CD4-positive, alpha-beta T cell (primary cell): Measurements from ENCODE around the gene MYO1C. TPM values are rescaled to one million over a fixed set of nuclear protein-coding genes. Genes with fewer than 3 reads are reported as not detected.
A peak's percentile ranks its signal among the peaks of the same experiment; 100 is the strongest.

ENCODE experiments used
- ATAC-seq: fragments of 200-7000 bp; cut with Tn5 transposase; one replicate; pipeline ENCODE4 v1.10.0; 2022; ENCODE audit warnings: mild to moderate bottlenecking; ENCODE audit not compliant: poor library complexity
- CTCF ChIA-PET: fragments of 350-600 bp; sonication (Branson Sonifier 250); formaldehyde crosslinking; loops from one replicate; lab custom pipeline; 2021; ENCODE audit warnings: antibody characterized with exemption, inconsistent platforms; lab: Charles Lee
- POLR2A ChIA-PET: fragments of 350-600 bp; sonication (Branson Sonifier 250); formaldehyde crosslinking; loops from one replicate; lab custom pipeline; 2021; ENCODE audit warnings: antibody characterized with exemption, inconsistent platforms; lab: Charles Lee
- DNase-seq, 14 experiments: peaks; one replicate each; pipeline ENCODE4 v3.0.0-alpha.2; 2013 to 2020; ENCODE audit warnings: mixed read lengths in 2 of 14
- H3K27ac ChIP-seq, 2 donors: one replicate each; pipeline versions ENCODE4 v1.5.1 to v1.7.0; 2013; ENCODE audit warnings: low read length in 2 of 2, low read depth in 1 of 2, mild to moderate bottlenecking in 1 of 2
- H3K27me3 ChIP-seq, 2 experiments: 1 replicate in 1 of 2; 2 replicates in 1 of 2; pipeline versions ENCODE4 v1.6.1 to v1.7.0; 2013; ENCODE audit warnings: low read length in 2 of 2, control low read depth in 1 of 2, mild to moderate bottlenecking in 1 of 2, moderate library complexity in 1 of 2; ENCODE audit not compliant: insufficient read depth in 2 of 2, control insufficient read depth in 1 of 2
- H3K36me3 ChIP-seq: one replicate; pipeline ENCODE4 v1.6.1; 2013; ENCODE audit warnings: low read length, control low read depth; ENCODE audit not compliant: insufficient read depth
- H3K4me1 ChIP-seq: one replicate; pipeline ENCODE4 v1.6.1; 2013; ENCODE audit warnings: low read length, control low read depth; ENCODE audit not compliant: insufficient read depth
- H3K4me3 ChIP-seq: one replicate; pipeline ENCODE4 v1.5.1; 2013; ENCODE audit warnings: mild to moderate bottlenecking, low read length, moderate library complexity
- H3K9me3 ChIP-seq, 2 experiments: 1 replicate in 1 of 2; 2 replicates in 1 of 2; pipeline versions ENCODE4 v1.6.1 to v1.7.0; 2013; ENCODE audit warnings: low read length in 2 of 2, mild to moderate bottlenecking in 2 of 2, control low read depth in 1 of 2, moderate library complexity in 1 of 2; ENCODE audit not compliant: control insufficient read depth in 1 of 2, insufficient read depth in 1 of 2
- H3K27ac Mint-ChIP-seq: one replicate; pipeline ENCODE4 v1.8.0; 2020; ENCODE audit warnings: mixed read lengths
- H3K27me3 Mint-ChIP-seq: one replicate; pipeline ENCODE4 v1.8.0; 2021; ENCODE audit warnings: mixed read lengths
- H3K36me3 Mint-ChIP-seq: one replicate; pipeline ENCODE4 v1.8.0; 2021; ENCODE audit warnings: low read depth, mixed read lengths
- H3K4me1 Mint-ChIP-seq: one replicate; pipeline ENCODE4 v1.8.0; 2021; ENCODE audit warnings: low read depth, mixed read lengths
- H3K4me3 Mint-ChIP-seq: one replicate; pipeline ENCODE4 v1.8.0; 2020; ENCODE audit warnings: mild to moderate bottlenecking, mixed read lengths
- H3K9me3 Mint-ChIP-seq: one replicate; pipeline ENCODE4 v1.8.0; 2020; ENCODE audit warnings: mixed read lengths
- intact Hi-C, 2 experiments: fragments of 100-400 bp; cut with DNase I in 1 of 2; cut with micrococcal nuclease in 1 of 2; formaldehyde crosslinking; loops; one replicate each; pipeline versions ENCODE4 v1.15.1 to v1.9.0; 2023 to 2025; cut with DNase I, micrococcal nuclease
- total RNA-seq, 174 experiments: library from RNA in 2 of 174; stranded (reverse) in 2 of 174; gene quantifications; one replicate each; pipeline ENCODE4 v1.2.3 and lab custom pipeline; 2021 to 2026
- TF ChIP-seq, protein P1 (sequence below): fragments of 200-600 bp; IDR thresholded peaks from one replicate; pipeline ENCODE4 v1.8.0; 2022; ENCODE audit warnings: antibody characterized with exemption, mild to moderate bottlenecking

The MYO1C gene
- total RNA-seq, 2 experiments from 2014 or later: 21.0 to 24.7 TPM

DNA sequence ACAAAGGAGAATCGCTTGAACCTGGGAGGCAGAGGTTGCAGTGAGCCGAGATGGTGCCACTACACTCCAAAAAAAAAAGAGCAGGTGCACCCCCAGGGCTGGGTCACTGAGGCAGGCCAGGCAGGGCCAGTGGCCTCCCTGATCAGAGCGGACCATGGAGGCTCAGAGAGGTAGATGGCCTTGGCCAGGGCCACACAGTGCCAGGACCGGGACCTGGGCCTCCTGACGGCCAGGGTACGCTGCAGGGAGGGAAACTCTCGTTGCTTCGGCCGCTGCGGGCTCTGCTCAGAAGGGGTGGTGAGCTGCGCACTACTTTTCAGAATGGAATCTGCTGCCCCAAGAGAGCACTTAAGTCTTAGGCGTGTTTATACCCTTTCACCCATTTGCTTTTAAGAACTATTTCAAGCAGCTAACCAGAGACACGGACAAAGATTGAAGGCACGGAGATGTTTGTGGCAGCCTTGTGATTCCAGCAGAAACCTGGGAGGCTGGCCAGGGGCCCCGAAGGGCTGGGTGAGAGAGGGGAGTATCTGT, 17.1 kb downstream of the MYO1C start:
- POLR2A ChIA-PET: no interaction called here
- no peak overlapping the region for H3K27ac Mint-ChIP-seq
- no peak for DNase-seq

DNA sequence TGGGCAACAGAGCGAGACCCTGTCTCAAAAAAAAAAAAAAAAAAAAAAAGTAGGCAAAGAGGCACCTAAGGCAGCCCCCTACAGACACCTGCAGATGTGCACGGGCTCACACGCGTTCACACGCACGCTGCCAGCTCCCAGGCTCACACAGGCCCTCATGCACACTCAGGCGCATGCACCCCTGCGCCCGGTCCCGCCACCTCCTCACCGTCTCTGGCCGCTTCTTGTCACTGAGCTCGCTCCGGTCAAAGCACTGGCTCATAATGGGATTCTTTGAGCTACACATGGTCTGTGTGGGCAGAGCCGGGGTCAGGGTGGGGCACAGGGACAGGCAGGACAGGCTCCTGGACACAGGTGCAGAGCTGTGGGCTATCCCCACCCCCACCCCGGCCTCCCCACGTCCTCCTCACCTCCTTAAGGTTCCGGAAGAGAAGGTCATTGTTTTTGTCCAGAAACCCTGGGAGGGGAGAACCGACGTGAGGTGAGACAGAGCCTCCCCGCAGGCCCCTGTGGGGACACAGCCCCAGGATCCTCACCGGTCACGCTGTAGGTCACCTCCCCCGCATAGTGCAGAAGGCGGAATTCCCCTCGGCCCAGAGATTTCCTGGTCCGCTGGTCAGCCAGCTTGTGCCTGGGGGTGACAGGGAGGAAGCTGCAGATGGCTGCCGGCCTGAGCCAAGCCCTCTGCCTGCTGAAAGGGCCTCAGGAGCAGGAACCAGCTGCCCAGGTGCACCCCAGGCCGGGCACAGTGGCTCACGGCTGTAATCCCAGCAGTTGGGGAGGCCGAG, 17.9 kb downstream of the MYO1C start:
- no peak for ATAC-seq
- Mint-ChIP-seq H3K36me3 (peaks cover 12% of the 10 kb centered on the region), H3K9me3 (no peaks in the 10 kb centered on the region), H3K27me3 (no peaks in the 10 kb centered on the region), H3K4me1 (peaks cover 19% of the 10 kb centered on the region), H3K27ac (peak overlapping the region; percentile 69), H3K4me3 (no peak overlapping the region)
- no peak overlapping the region for H3K27ac ChIP-seq
- H3K4me1 ChIP-seq: peaks cover 12% of the 10 kb centered on the region
- no peaks in the 10 kb centered on the region for H3K9me3 ChIP-seq
- H3K36me3 ChIP-seq: peaks cover 26% of the 10 kb centered on the region
- no peaks in the 10 kb centered on the region for H3K27me3 ChIP-seq
- no peak overlapping the region for H3K4me3 ChIP-seq
- intact Hi-C loops: no loop called here
- TF ChIP-seq, protein P1, sequence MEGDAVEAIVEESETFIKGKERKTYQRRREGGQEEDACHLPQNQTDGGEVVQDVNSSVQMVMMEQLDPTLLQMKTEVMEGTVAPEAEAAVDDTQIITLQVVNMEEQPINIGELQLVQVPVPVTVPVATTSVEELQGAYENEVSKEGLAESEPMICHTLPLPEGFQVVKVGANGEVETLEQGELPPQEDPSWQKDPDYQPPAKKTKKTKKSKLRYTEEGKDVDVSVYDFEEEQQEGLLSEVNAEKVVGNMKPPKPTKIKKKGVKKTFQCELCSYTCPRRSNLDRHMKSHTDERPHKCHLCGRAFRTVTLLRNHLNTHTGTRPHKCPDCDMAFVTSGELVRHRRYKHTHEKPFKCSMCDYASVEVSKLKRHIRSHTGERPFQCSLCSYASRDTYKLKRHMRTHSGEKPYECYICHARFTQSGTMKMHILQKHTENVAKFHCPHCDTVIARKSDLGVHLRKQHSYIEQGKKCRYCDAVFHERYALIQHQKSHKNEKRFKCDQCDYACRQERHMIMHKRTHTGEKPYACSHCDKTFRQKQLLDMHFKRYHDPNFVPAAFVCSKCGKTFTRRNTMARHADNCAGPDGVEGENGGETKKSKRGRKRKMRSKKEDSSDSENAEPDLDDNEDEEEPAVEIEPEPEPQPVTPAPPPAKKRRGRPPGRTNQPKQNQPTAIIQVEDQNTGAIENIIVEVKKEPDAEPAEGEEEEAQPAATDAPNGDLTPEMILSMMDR: no peak
- POLR2A ChIA-PET: no interaction called here
- CTCF ChIA-PET: no interaction called here
- DNase-seq: peak in 1 of 14 experiments; percentile 16

More for the DNA sequence above, 17.1 kb downstream of the MYO1C start:
- no peaks in the 10 kb centered on the region for H3K9me3 ChIP-seq
- peaks cover 26% of the 10 kb centered on the region for H3K36me3 ChIP-seq
- no peak overlapping the region for H3K4me3 ChIP-seq
- no peak for ATAC-seq
- intact Hi-C loops: no loop called here
- peaks cover 12% of the 10 kb centered on the region for H3K4me1 ChIP-seq
- Mint-ChIP-seq H3K27me3 (no peaks in the 10 kb centered on the region), H3K4me3 (no peak overlapping the region), H3K4me1 (peaks cover 19% of the 10 kb centered on the region), H3K9me3 (no peaks in the 10 kb centered on the region), H3K36me3 (peaks cover 12% of the 10 kb centered on the region)
- CTCF ChIA-PET: no interaction called here
- no peaks in the 10 kb centered on the region for H3K27me3 ChIP-seq
- TF ChIP-seq, protein P1: no peak
- H3K27ac ChIP-seq: no peak overlapping the region

DNA sequence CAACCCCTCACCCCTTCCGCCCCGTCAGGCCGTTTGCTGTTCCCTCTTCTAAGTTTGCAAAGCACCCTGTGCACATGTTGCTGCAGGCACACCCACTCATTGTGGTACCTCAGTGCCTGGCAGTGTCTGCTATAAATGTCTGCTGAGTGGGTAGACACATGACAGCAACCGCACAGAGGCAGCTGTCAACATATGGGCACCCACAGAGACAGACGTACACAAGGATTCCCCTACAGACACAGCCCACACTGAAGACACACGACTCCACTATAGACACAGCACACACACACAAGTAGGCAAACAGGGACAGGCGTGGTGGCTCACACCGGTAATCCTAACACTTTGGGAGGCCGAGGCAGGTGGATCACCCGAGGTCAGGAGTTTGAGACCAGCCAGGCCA, 18.6 kb downstream of the MYO1C start:
- TF ChIP-seq, protein P1: no peak
- H3K36me3 Mint-ChIP-seq: peaks cover 19% of the 10 kb centered on the region
- no peak overlapping the region for H3K4me3 ChIP-seq
- peak in 7 of 14 experiments; percentile 18 to 66 (median 41) for DNase-seq
- no peaks in the 10 kb centered on the region for H3K27me3 Mint-ChIP-seq
- peaks cover 12% of the 10 kb centered on the region for H3K4me1 ChIP-seq
- peak overlapping the region; percentile 69 for H3K27ac Mint-ChIP-seq
- H3K4me1 Mint-ChIP-seq: peaks cover 19% of the 10 kb centered on the region
- H3K4me3 Mint-ChIP-seq: peak overlapping the region; percentile 45
- intact Hi-C loops: loop anchor here (1.0 to 2.0 kb wide), 2 partner anchors 109 kb away; no protein-coding TSS in a partner anchor
- H3K9me3 ChIP-seq: peaks cover 0 to 1% of the 10 kb centered on the region in 2 experiments
- ChIA-PET POLR2A (no interaction called here), CTCF (no interaction called here)
- H3K27me3 ChIP-seq: no peaks in the 10 kb centered on the region
- H3K27ac ChIP-seq: no peak overlapping the region
- no peaks in the 10 kb centered on the region for H3K9me3 Mint-ChIP-seq
- peaks cover 29% of the 10 kb centered on the region for H3K36me3 ChIP-seq
- peak; percentile 92 for ATAC-seq
